ENCODE results near the gene SLC6A13.

Gene SLC6A13

GRCh38 chr12:202081-202731 lies 60.4 kb downstream of the SLC6A13 start:
- Histone ChIP-seq H3K27ac (no peak overlapping the region), H3K27me3 (ENCODE audit: insufficient read depth, low read depth, severe bottlenecking) (no peaks in the 10 kb centered on the region), H3K9me3 (ENCODE audit: severe bottlenecking) (no peaks in the 10 kb centered on the region), H3K36me3 (no peaks in the 10 kb centered on the region), H3K4me3 (ENCODE audit: low read depth, low read length) (no peak overlapping the region)
- no peak for DNase-seq
- no peak for TF ChIP-seq CTCF (IDR thresholded peaks at IDR 0.05; ENCODE audit: low read depth, low read length)

GRCh38 chr12:201361-201760 lies 61.3 kb downstream of the SLC6A13 start:
- Histone ChIP-seq H3K4me3 (ENCODE audit: low read depth, low read length) (no peak overlapping the region), H3K27ac (no peak overlapping the region), H3K9me3 (ENCODE audit: severe bottlenecking) (no peaks in the 10 kb centered on the region), H3K36me3 (no peaks in the 10 kb centered on the region), H3K27me3 (ENCODE audit: insufficient read depth, low read depth, severe bottlenecking) (no peaks in the 10 kb centered on the region)
- TF ChIP-seq CTCF (IDR thresholded peaks at IDR 0.05; ENCODE audit: low read depth, low read length): no peak
- DNase-seq: no peak

DNA sequence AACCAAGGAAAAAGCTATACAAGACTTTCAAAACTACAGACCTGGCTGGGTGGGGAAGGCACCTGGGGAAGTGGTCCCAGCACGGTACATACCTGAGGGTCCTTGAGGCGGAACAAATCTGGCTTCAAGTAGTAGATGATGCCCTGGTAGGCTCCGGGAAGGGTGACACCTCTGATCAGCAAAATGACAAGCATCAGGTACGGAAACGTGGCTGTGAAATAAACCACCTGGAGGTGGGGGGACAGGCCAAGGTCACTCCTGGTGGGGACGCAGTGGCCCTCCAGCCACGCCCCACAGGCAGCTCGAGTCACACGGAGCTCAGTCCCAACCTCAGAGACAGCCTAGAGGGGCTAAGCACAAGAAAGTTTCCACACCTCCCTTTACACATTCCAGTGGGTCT lies 63.9 kb downstream of the SLC6A13 start:
- no peak for TF ChIP-seq CTCF (IDR thresholded peaks at IDR 0.05; ENCODE audit: low read depth, low read length)
- no peak for DNase-seq
- Histone ChIP-seq H3K9me3 (ENCODE audit: severe bottlenecking) (no peaks in the 10 kb centered on the region), H3K4me3 (ENCODE audit: low read depth, low read length) (no peak overlapping the region), H3K27ac (no peak overlapping the region), H3K27me3 (ENCODE audit: insufficient read depth, low read depth, severe bottlenecking) (no peaks in the 10 kb centered on the region), H3K36me3 (no peaks in the 10 kb centered on the region)

- H3K27me3 ChIP-seq (ENCODE audit: insufficient read depth, low read depth, severe bottlenecking): no peaks in the 10 kb centered on the region
- no peak for TF ChIP-seq CTCF (IDR thresholded peaks at IDR 0.05; ENCODE audit: low read depth, low read length)
- H3K36me3 ChIP-seq: no peaks in the 10 kb centered on the region
- H3K4me3 ChIP-seq (ENCODE audit: low read depth, low read length): no peak overlapping the region
- no peak overlapping the region for H3K27ac ChIP-seq
- no peaks in the 10 kb centered on the region for H3K9me3 ChIP-seq (ENCODE audit: severe bottlenecking)
- no peak for DNase-seq
Observed at GRCh38 chr12:197911-198695, 64.5 kb downstream of the SLC6A13 start.

GRCh38 chr12:197347-197746 lies 65.3 kb downstream of the SLC6A13 start:
- H3K9me3 ChIP-seq (ENCODE audit: severe bottlenecking): no peaks in the 10 kb centered on the region
- no peak overlapping the region for H3K4me3 ChIP-seq (ENCODE audit: low read depth, low read length)
- H3K27me3 ChIP-seq (ENCODE audit: insufficient read depth, low read depth, severe bottlenecking): no peaks in the 10 kb centered on the region
- DNase-seq: no peak
- no peak overlapping the region for H3K27ac ChIP-seq
- H3K36me3 ChIP-seq: no peaks in the 10 kb centered on the region
- TF ChIP-seq CTCF (IDR thresholded peaks at IDR 0.05; ENCODE audit: low read depth, low read length): no peak

Data from WERI-Rb-1 (cell line).